Motor neuron (in vitro differentiated cells): ENCODE measurements around the gene TNFSF13B. TPM values are rescaled to one million over a fixed set of nuclear protein-coding genes. Genes with fewer than 3 reads are reported as not detected.
"Not testable (repeated sequence)": the region's sequence is repeated elsewhere in the genome, so short reads cannot be mapped to it uniquely, and the experiment has no call there.

Experiments used
- ATAC-seq, 8 experiments: fragments of 200-7000 bp; cut with Tn5 transposase; replicated peaks in 6 of 8; 2 replicates each; pipeline ENCODE4 v1.8.0; 2021; ENCODE audit warnings: mild to moderate bottlenecking in 8 of 8, moderate library complexity in 8 of 8
- H3K27ac ChIP-seq, 2 donors: fragments of 250-450 bp; sonication (Bioruptor Pico); 2 replicates each; pipeline ENCODE4 v1.9.0; 2021; ENCODE audit warnings: antibody characterized with exemption in 2 of 2, mild to moderate bottlenecking in 2 of 2, moderate library complexity in 1 of 2
- H3K4me1 ChIP-seq, 2 donors: fragments of 250-450 bp; sonication (Bioruptor Pico); replicated peaks in 1 of 2; 2 replicates each; pipeline ENCODE4 v1.6.1; 2021; ENCODE audit warnings: antibody characterized with exemption in 2 of 2, mild to moderate bottlenecking in 2 of 2, moderate library complexity in 1 of 2
- H3K4me3 ChIP-seq, 5 donors: fragments of 250-450 bp; sonication (Bioruptor Pico); 2 replicates each; pipeline ENCODE4 v1.9.0; 2021; ENCODE audit warnings: antibody characterized with exemption in 5 of 5, mild to moderate bottlenecking in 5 of 5, moderate library complexity in 4 of 5
- WGBS, 10 experiments: fragments of 450-650 bp; shearing (Covaris generic); methylation state at CpG; one replicate each; pipeline ENCODE4 v1.0.0; 2022; 5-methylcytosine and 5-hydroxymethylcytosine counted together
- in situ Hi-C, 9 experiments: fragments of 400-800 bp; cut with MboI; loops; one replicate each; pipeline ENCODE4 v1.15.0; 2021; ENCODE audit warnings: low sequenced_read_pairs in 9 of 9, low pct_unique_long_range_greater_than_20kb in 2 of 9; ENCODE audit not compliant: unreplicated experiment in 9 of 9
- total RNA-seq, 8 experiments: library from RNA; unstranded; fragments of 300-600 nt; gene quantifications; 2 replicates each; pipeline versions ENCODE4 v1.2.3 to v1.2.4, GENCODE V29; 2022

The TNFSF13B gene
- total RNA-seq, 8 experiments from 2014 or later: 0.17 to 3.1 (median 0.73) TPM

- Histone ChIP-seq H3K27ac (no peak overlapping the region), H3K4me1 (no peaks in the 10 kb centered on the region), H3K4me3 (no peak overlapping the region)
- in situ Hi-C loops: no loop called here
- WGBS, 10 experiments: 40 to 100% (median 92%) methylated on average over 1 of the region's 1 CpG; no CpG with 5 or more reads in 5 of the 10 experiments
- no peak for ATAC-seq
These were observed 32.8 kb downstream of the TNFSF13B start for GRCh38 chr13:108302279-108302678.

- WGBS, 10 experiments: 0 to 80% (median 66%) methylated on average over 1 to 7 of the region's 7 CpGs
- ATAC-seq: no peak
- H3K27ac ChIP-seq: no peak overlapping the region
- H3K4me3 ChIP-seq: no peak overlapping the region
- in situ Hi-C loops: no loop called here
- H3K4me1 ChIP-seq: no peaks in the 10 kb centered on the region
These were observed 34.9 kb downstream of the TNFSF13B start for GRCh38 chr13:108304170-108305016.

- H3K4me1 ChIP-seq: no peaks in the 10 kb centered on the region
- no peak overlapping the region for H3K4me3 ChIP-seq
- peak in 1 of 8 experiments; percentile 36 for ATAC-seq
- in situ Hi-C loops: no loop called here
- H3K27ac ChIP-seq: no peak overlapping the region
These were observed 36.1 kb downstream of the TNFSF13B start for GRCh38 chr13:108305655-108306054.

- H3K27ac ChIP-seq: no peak overlapping the region
- ATAC-seq: no peak
- H3K4me3 ChIP-seq: no peak overlapping the region
- no peaks in the 10 kb centered on the region for H3K4me1 ChIP-seq
- in situ Hi-C loops: no loop called here
These were observed 37.3 kb downstream of the TNFSF13B start for GRCh38 chr13:108306860-108307259.

- H3K27ac ChIP-seq, ATAC-seq, H3K4me3 ChIP-seq, in situ Hi-C loops, H3K4me1 ChIP-seq: not testable (repeated sequence)
- WGBS, 10 experiments: 10 to 100% (median 86%) methylated on average over 1 to 4 of the region's 4 CpGs
These were observed 42.1 kb downstream of the TNFSF13B start for GRCh38 chr13:108311596-108311995.

GRCh38 chr13:108313382-108313781, 43.9 kb downstream of the TNFSF13B start:
- WGBS, 10 experiments: 27 to 88% (median 71%) methylated on average over 1 to 3 of the region's 3 CpGs; no CpG with 5 or more reads in 1 of the 10 experiments
- in situ Hi-C loops: no loop called here
- H3K4me3 ChIP-seq: no peak overlapping the region
- ATAC-seq: peak in 2 of 8 experiments; percentile 12 to 74
- H3K27ac ChIP-seq: no peak overlapping the region
- no peaks in the 10 kb centered on the region for H3K4me1 ChIP-seq

GRCh38 chr13:108315273-108315672, 45.8 kb downstream of the TNFSF13B start:
- Histone ChIP-seq H3K4me1 (no peaks in the 10 kb centered on the region), H3K4me3 (no peak overlapping the region), H3K27ac (no peak overlapping the region)
- 0 to 70% (median 48%) methylated on average over 1 to 4 of the region's 5 CpGs; no CpG with 5 or more reads in 2 of the 10 experiments for WGBS, 10 experiments
- in situ Hi-C loops: no loop called here
- ATAC-seq: peak in 1 of 8 experiments; percentile 23

GRCh38 chr13:108315991-108316390, 46.5 kb downstream of the TNFSF13B start:
- no peak overlapping the region for H3K27ac ChIP-seq
- no peak for ATAC-seq
- no peaks in the 10 kb centered on the region for H3K4me1 ChIP-seq
- no peak overlapping the region for H3K4me3 ChIP-seq
- in situ Hi-C loops: no loop called here
- 30 to 83% (median 57%) methylated on average over 1 to 3 of the region's 3 CpGs; no CpG with 5 or more reads in 1 of the 10 experiments for WGBS, 10 experiments

- no peak overlapping the region for H3K27ac ChIP-seq
- WGBS, 10 experiments: 29 to 100% (median 83%) methylated on average over 1 to 4 of the region's 4 CpGs; no CpG with 5 or more reads in 1 of the 10 experiments
- no peaks in the 10 kb centered on the region for H3K4me1 ChIP-seq
- no peak overlapping the region for H3K4me3 ChIP-seq
- ATAC-seq: no peak
- in situ Hi-C loops: no loop called here
These were observed 46.9 kb downstream of the TNFSF13B start for GRCh38 chr13:108316413-108316812.

GRCh38 chr13:108322206-108322824, 52.8 kb downstream of the TNFSF13B start:
- Histone ChIP-seq H3K4me3 (no peak overlapping the region), H3K4me1 (peaks cover 0 to 3% of the 10 kb centered on the region in 2 donors), H3K27ac (no peak overlapping the region)
- ATAC-seq: peak in 7 of 8 experiments; percentile 50 to 89 (median 74)
- in situ Hi-C loops: loop anchor here in 2 of 9 experiments (10.0 kb wide), 2 partner anchors 182 to 572 kb away; no protein-coding TSS in a partner anchor
- WGBS, 10 experiments: 0 to 47% (median 20%) methylated on average over 1 to 2 of the region's 2 CpGs; no CpG with 5 or more reads in 1 of the 10 experiments

- Histone ChIP-seq H3K27ac (no peak overlapping the region), H3K4me1 (peaks cover 0 to 3% of the 10 kb centered on the region in 2 donors), H3K4me3 (no peak overlapping the region)
- 0 to 100% (median 55%) methylated on average over 1 to 2 of the region's 2 CpGs for WGBS, 10 experiments
- no peak for ATAC-seq
- in situ Hi-C loops: loop anchor here in 2 of 9 experiments (10.0 kb wide), 2 partner anchors 182 to 572 kb away; no protein-coding TSS in a partner anchor
These were observed 53.5 kb downstream of the TNFSF13B start for GRCh38 chr13:108323031-108323430.

GRCh38 chr13:108325863-108326262, 56.3 kb downstream of the TNFSF13B start:
- in situ Hi-C loops: loop anchor here (10.0 to 25.0 kb wide), 4 partner anchors 179 to 586 kb away; no protein-coding TSS in a partner anchor
- Histone ChIP-seq H3K4me1 (peaks cover 0 to 3% of the 10 kb centered on the region in 2 donors), H3K4me3 (no peak overlapping the region), H3K27ac (no peak overlapping the region)
- no peak for ATAC-seq

GRCh38 chr13:108326309-108326708, 56.8 kb downstream of the TNFSF13B start:
- peaks cover 0 to 3% of the 10 kb centered on the region in 2 donors for H3K4me1 ChIP-seq
- no peak overlapping the region for H3K4me3 ChIP-seq
- 27 to 73% (median 47%) methylated on average over 1 to 5 of the region's 6 CpGs; no CpG with 5 or more reads in 2 of the 10 experiments for WGBS, 10 experiments
- H3K27ac ChIP-seq: no peak overlapping the region
- in situ Hi-C loops: loop anchor here (10.0 to 25.0 kb wide), 4 partner anchors 178 to 586 kb away; no protein-coding TSS in a partner anchor
- peak in 5 of 8 experiments; percentile 43 to 65 (median 61) for ATAC-seq
